Activated CD4-positive, alpha-beta T cell treated with anti-CD3 and anti-CD28 coated beads, Interleukin-2, Interleukin-4, amounts not matched to agents 100 ng/mL and 50 ng/mL, durations not matched to agents 16 hours and 8 hours (primary cell): ENCODE measurements around the gene GUCA2B.

Experiments used
- DNase-seq: peaks from one replicate; pipeline ENCODE4 v3.0.0-alpha.2; 2020; ENCODE audit warnings: low spot score

Gene GUCA2B

DNA sequence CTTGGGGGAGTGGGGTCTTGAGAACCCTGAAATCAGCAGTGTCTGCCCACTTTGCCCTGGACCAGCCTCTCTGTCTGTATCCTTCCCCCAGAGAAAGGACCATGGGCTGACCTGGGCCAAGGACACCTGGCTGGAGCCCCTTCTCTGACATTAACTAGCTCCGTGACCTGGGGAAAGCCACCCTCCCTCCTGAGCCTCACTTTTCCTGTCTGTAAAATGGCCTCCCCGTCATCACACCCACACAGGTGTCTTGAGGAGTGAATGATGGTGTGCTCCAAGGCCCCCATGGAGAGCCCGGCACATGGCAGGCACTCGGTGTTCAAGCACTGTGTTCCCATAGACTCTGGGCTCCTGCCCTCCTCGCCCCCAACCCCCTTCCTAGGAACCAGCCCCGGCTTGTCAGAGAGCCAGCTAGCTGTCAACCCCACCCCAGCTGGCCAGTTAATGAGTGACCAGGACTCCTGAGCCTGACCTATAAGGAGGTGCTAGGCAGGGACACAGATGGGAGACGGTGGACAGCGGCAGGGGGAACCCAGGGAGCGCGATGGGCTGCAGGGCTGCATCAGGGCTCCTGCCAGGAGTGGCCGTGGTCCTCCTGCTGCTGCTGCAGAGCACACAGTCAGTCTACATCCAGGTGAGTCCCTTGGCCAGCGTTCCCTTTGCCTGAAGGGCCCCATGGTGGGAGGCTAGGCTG is at the start of gene GUCA2B:
Gene GUCA2B (plus strand): TSS at position 504 of the 694 bp plus-strand sequence. CDS start 41 bp downstream, at position 545.
- no peak for DNase-seq

DNA sequence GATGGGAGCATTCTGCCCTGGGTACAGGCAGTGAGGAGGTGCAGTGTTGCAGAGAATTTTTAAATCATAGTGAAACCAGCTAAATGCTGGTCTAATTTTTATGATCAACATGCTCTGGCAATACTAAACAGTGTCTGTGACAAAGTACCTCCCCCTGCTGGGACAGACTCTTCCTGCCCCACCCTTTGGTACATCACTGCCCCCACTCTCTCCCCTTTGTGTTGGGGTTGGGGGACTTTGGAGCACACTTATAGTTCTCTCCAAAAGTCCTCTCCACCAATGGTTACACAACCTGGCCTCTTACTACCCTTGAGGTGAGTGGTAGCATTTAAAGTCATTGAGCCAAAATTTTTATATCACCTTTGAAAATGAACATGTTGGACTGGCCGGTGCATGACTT is 48.2 kb upstream of the GUCA2B start:
- no peak for DNase-seq

DNA sequence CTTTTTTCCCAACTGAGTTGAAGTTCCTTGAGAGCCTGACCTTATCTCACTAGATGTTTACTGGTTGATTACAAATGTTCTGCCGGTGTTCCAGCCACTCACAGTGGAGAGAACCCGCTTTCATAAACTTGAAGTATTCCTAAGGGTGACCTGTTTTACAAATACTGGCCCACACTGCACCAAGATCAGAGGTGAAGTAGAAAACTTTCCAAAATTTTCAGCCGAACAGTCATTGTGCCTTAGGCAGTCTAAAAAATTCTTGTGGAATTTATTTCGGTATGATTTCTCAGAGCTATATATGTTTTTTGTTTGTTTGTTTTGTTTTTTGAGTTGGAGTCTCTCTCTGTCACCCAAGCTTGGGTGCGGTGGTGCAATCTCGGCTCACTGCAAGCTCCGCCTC is 44.9 kb upstream of the GUCA2B start:
- DNase-seq, result no peak

DNA sequence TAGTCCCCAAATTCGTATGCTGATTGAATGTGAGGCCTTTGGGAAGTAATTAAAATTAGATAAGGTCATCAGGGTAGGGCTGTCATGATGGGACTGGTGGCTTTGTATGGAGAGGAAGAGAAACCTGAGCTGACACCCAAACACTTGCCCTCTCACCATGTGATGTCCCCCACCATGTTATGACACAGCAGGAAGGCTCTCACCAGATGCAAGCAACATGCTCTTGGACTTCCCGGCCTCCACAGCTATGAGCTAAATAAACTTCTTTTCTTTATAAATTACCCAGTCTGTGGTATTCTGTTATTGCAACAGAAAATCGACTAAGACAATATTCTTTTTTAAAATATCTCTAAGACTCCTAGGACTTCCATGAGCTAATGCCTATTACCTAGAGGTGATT is 43.6 kb upstream of the GUCA2B start:
- DNase-seq, result no peak

DNA sequence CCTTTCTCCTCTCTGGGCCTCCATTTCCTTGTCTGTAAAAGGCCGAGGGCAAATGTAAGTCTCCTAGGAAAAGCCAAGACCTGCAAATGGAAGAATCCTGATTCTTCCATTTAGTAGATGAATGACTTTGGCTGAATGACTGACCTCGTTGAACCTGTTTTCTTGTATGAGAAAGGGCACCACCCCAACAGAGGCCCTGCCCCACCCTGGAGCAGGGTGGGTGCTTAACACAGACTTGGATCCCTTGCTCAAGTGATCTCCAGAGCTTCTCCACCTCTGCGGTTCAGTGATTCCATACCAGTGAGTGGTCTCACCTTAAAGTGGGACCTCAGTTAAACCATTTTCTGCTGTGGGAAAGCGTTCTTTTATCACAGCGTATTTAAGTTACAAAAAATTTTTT is 39.0 kb upstream of the GUCA2B start:
- no peak for DNase-seq

DNA sequence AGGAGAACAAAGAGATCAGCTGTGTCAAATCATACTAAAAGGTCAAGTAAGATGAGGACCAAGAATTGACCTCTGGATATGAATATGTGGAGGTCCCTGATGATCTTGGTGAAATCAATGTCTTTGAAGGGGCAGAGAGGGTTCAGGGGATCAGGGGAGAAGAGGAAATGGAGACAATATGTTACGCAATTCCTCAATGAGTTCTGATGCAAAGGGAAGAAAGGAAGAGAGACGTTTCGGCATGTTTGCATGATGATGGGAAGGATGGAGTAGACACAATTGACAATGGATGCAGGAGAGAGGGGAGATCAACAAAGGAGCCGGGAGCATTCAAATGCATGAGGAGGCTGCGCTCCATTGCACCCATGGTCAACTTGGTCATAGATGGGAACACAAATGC is 36.0 kb upstream of the GUCA2B start:
- no peak for DNase-seq

DNA sequence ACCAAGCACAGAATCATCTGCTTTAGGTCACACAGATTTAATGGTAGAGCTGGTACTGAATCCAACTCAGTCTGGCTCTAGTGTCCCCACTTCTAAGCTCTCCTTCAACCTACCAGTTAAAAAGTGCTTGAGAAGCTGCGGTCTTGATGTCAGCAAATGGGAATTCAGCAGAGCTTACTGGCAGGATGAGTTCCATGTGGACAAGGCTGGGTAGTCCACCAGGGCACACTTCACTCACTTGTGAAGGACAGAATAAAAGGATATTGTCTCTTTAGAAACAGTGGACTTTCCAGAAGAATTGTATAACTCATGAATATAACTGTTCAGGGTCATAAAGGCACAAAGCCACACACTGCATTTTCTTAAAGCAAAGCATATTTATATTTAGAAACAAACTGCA is 35.1 kb upstream of the GUCA2B start:
- DNase-seq, result no peak

DNA sequence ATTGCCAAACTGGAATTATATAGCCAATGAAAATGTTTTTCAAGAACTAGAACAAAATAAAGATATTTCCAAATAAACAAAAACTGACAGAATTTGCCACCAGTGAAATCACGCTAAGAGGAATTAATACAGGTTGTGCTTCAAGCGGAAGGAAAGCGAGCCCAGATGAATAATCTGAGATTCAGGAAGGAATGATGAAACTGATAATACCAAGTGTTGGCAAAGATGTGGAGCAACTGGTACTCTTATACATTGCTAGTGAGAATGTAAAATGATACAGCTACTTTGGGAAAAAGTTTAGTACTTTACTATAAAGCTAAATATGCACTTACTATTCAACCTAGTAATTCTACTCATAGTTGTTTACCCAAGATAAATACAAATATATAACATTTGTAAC is 30.8 kb upstream of the GUCA2B start:
- DNase-seq, result no peak

DNA sequence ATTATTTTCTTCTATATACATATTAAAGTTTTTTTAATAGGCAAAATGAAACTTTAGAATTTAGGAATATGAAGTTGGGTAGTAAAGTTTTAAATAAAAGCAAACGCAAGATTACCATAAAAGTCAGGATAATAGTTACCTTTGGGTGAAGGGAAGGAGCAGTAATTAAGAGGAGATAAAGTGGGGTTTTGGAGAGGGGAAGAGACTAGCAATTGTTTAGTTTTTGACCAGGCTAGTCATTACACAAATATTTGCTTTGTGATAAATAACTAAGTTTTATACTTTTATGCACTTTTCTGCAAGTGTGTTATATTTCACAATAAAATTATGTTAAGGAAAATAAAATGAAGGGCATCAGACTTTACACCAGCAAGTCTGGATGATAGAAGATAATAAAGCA is 27.7 kb upstream of the GUCA2B start:
- no peak for DNase-seq

DNA sequence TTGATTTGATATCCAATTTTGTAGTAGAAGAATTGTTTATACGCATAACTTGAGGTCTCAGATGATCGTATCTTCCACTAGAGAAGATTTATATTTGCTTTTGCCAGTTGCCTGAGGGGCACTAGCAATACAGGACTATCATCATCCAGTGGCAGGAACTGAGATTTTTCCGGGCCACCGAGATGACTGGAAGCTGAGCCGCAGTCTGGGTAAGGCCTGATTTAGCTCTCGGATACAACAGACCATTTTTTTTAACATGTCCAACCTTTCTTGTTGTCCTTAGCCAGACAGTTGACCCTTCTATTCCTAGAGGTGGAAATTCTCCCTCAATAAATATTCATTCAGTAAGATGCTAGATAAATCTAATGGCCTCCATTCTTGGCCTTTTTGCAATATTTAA is 25.4 kb upstream of the GUCA2B start:
- DNase-seq, result no peak

DNA sequence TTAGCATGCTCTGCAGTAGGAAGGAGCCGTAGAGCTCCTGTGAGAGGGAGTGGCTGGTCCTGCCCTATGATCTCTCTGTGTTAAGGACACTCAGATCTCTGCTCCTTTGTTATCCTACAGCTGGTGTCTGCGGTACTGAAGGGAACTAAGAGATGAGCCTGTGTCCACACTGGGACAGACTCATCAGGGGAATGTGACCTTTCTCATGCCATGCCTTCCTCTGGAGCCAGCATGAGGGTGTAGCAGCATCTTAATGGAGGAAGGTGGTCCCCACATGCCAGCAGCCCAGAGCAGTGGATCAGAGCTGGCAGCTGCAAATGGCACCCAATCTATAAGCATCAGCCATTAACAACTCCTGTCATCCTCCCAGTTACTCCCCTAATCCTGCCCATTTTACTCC is 24.7 kb upstream of the GUCA2B start:
- no peak for DNase-seq

DNA sequence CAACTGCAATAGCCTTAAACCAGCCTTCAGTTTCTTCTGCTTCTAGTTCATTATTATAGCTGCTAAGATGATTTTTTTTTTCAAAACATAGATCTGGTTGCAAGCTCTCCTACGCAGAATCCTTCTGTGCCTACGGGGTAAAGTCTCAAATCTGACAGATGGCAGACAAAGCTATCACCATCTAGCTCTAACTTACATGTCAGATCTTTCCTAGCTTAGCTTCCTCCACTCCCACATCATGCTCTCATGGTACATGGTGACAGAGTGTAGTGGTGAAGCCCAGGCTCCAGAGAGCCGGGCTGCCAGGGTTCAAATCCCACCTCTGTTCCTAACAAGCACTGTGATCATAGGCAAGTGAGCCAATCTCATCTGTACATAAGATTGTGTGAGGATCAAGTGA is 24.2 kb upstream of the GUCA2B start:
- DNase-seq, result no peak

DNA sequence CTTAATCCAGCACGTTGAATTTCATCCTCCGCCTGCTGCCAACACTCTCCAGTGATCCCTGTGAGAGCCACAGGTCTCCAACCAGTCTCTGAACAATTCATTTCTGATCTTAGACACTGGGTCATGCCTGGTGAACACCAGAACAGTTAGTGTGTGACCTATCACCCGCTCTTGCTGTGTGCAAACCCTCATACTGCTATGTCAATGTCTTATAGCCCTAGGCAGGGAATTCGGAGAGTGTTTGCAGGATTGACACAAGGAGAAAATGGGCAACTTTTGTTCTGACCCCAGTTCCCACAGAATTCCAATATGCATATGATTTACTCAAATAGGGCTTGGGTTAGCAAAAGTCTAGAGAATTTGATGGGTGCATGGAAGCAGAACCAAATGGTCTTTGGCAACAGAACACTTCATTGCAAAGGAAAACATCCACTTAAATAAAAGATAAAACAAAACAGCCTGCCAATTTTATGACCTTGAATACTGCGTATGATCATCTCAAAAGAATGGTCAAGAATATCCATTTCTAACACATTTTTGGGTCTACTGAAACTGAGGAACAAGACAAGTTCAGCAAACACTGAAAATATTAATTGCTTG is 23.0 kb upstream of the GUCA2B start:
- DNase-seq, result no peak

DNA sequence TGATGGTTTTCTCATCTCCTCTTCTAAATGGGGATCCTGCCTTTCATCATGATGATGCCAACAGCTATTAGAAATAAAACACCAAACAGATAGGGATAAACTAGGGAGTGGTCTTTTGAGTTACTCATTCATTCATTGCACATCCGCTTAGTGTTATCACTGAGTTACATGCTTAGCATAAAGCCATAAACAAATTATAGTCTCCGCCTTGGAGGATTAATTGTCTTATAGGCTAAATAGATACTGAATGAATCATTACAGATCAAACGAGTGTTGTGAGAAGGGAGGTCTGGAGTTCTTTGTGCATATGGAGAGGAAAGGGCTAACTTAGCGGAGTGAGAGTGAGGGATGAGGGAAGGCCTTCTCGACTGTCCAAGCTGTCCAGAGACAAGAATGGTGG is 19.8 kb upstream of the GUCA2B start:
- no peak for DNase-seq

DNA sequence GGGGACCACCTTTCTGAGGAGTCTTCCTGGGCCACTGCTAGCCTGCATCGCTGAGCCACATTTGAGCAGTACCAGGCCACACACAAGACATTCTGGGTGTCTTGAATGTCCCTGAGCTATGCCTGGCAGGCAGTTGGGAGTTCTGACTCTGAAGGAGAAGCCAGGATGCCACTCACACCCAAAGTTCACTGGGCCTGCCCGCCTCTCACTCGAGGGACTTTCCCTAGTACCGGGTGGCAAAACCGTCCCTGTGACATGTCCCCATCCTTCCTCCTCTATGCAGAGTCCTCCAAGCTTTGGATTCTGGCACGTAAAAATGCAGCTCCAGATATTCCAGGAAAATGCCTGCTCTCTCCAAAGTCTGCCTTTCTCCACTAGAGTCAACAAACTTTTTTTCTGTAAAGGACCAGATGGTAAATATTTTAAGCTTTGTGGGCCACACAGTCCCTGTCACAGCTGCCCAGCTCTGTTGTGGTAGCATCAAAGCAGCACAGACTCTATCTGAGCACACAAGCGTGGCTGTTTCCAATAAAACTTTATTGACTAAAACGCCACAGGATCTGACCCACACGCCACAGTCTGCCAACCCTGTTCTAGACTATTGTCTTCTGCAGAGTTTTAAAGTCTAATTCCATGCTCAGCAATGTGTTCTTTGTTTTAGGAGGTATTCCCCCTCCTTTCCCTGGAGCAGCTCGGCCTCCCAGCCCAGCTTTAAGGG is 19.2 kb upstream of the GUCA2B start:
- no peak for DNase-seq

DNA sequence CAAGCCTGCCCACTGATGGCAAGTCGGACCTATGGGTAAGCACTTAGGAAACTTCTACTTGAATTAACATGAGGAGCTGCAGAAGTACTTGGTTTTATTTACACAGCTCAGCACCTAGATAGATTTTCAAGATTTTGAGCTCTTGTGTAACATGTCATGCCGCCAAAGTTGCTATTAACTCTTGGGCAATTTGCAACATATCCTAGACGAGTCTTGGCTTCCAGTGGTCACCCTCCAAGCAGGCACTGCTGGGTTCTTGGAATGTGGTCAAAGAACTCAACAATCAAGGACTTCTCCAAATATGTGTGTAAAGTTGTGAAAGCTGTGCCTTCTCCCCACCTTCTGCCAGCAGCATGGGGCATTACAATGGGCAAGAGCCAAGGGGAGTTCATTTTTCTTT is 17.8 kb upstream of the GUCA2B start:
- no peak for DNase-seq

DNA sequence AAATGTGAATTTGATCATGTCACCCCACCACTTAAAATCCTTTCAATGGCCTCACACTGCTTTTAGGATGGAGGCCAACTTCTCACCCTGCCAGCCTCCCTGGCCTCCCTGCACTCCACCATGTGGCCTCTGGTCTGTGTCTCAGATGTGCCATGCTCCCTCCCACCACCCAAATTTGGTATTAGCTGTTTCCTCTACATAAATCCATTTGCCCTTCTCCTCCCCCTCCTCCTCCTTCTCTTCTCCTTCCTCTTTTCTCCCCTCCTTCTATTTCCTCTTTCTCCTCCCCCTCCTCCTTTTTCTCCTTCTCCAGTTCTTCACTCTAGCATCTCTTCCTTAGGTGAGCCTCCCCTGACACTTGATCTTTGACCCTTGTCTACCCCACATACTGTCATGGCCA is 16.7 kb upstream of the GUCA2B start:
- no peak for DNase-seq

DNA sequence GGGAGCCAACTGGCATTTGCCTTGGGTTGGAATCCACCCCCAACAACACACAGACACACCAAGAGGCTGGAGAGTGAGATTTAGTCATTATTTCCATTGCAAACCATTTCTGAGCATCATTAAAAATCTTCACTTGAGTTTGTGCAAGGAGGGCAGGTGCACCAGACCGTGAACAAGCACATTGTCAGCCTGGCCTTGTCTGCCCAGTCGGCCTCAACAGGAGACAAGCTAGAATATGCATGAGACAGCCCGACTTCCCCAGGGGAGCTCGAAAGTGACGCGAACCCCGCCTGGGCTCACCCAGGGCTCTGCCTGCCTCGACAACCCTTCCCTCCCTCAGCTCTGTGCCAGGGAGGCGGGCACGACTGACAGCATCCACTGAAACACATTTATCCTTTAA is 15.4 kb upstream of the GUCA2B start:
- no peak for DNase-seq

DNA sequence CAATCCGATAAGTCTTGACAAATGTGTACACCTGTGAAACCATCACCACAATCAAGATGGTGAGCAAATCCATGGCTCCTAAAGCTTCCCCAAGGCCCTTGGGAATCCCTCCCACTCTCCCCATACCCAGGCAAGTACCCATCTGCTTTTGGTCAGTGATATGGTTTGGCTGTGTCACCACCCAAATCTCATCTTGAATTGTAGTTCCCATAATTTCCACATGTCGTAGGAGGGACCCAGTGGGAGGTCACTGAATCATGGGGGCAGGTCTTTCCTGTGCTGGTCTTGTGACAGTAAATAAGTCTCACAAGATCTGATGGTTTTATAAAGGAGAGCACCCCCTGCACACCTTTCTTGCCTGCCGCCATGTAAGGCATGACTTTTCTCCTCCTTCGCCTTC is 14.6 kb upstream of the GUCA2B start:
- no peak for DNase-seq

DNA sequence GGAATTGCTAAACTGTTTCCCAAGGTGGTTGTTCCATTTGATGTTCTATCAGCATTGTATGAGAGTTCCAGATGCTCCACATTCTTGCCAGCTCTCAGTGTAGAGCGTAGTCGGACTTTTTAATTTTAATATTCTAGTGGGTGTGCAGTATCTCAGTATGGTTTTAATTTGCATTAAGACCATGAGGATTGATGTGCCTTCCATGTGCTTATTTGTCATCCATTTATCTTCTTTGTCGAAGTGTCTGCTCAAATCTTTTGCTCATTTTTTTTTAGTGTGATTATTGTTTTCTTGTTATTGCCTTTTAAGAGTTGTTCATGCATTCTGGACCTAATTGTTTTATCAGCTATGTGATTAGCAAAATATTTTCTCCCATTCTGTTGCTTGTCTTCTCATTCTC is 13.8 kb upstream of the GUCA2B start:
- no peak for DNase-seq

DNA sequence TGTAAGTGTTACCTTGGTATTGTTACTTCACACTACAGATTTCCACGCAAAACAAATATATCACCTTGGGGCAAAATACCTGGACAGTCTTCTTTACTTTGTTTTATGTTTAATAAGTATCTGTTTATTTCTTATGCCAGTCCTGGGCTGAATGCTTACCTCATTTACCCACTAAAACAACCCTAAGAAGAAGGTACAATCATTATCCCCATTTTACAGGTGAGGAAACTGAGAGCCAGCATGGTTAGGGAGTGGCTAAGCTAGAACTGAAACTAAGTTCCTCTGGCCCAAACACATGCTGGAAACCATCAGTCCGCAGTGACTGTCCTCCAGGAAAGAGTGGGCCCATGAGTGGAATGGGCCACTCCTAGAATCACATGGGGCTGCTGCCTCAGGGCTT is 13.0 kb upstream of the GUCA2B start:
- DNase-seq, result no peak

DNA sequence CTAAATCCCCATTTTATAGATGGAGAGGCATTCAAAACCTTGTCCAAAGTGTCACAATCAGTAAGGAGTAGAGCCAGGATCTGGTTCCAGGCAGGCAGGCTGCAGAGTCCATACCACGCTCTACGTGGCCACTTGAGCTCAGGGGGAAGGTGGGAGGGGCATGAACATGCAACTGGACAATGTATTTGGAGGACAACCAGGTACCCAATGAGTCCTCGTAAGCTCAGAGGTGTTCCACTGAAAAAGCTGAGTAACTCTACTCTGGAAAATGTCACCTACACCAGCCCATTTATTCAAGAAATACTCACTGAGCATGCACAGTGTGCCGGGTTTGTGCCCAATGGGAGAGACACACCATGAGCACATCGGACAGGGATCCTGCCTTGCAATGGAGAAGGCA is 11.2 kb upstream of the GUCA2B start:
- DNase-seq, result no peak

DNA sequence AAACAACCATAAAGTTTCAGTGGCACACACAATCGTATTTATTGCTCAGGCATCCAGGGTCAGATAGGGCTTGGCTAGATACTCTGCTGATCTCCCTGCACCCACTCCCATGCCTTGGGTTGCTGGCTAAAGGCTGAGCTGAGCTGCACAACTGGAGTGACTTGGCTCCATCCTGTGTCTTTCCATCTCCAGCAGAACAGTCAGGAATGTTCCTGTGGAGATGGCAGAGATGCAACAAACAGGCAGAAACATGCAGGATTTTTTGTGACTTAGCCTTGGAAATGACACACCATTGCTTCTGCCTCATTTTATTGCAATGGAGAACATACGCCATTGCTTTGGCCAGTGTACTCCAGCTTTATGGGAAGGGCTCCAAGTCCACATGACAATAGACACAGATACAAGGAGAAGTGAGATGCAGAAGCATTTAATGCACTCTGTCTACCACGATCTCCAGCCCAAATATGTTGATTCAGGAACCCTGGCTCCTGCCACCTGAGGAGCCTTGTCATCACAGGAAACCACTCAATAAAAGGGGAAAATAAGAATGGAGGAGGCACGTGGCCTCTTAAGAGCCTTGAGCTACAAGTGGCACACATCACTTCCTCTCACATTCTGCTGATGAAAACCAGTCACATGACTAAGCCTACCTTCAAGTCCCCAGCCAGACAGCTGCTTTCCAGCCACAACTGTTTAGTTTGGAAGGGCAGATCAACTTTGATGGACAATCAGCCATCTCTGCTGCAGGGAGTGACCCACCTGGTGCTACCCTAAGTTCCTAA is 10.1 kb upstream of the GUCA2B start:
- no peak for DNase-seq
